DND-41 (cell line): ENCODE data around the gene PLPP3.

ENCODE experiments used
- EZH2 ChIP-seq: IDR thresholded peaks from 3 replicates; pipeline ENCODE4 v1.6.1; 2012; ENCODE audit warnings: borderline replicate concordance, low read depth, mild to moderate bottlenecking, moderate library complexity, low read length, inconsistent platforms; ENCODE audit not compliant: severe bottlenecking
- TF ChIP-seq, protein P1 (sequence below): IDR thresholded peaks from 2 replicates; pipeline ENCODE4 v1.5.1; 2012; ENCODE audit warnings: borderline replicate concordance, low read length, moderate library complexity, mild to moderate bottlenecking; ENCODE audit not compliant: poor library complexity, severe bottlenecking; ENCODE audit errors: extremely low read depth

DNA sequence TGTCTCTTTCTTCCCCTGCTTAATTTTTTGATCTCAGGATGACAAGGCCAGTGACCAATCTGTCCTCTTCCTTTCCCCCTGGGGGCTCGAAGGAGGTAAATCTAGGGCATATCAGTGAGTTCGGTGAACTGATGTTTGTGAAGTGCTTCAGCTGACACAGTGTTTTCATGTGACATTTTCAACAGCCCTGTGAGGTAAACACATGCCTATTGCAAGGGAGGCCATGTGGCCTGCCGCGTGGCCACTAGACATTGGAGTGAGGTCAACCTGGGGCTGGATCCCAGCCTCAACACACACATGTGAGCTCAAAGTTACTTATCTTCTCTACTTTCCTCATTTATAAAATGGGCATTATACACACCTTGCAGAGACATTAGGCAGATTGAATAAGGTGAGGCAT lies 126.3 kb downstream of the PLPP3 start:
- TF ChIP-seq, protein P1, sequence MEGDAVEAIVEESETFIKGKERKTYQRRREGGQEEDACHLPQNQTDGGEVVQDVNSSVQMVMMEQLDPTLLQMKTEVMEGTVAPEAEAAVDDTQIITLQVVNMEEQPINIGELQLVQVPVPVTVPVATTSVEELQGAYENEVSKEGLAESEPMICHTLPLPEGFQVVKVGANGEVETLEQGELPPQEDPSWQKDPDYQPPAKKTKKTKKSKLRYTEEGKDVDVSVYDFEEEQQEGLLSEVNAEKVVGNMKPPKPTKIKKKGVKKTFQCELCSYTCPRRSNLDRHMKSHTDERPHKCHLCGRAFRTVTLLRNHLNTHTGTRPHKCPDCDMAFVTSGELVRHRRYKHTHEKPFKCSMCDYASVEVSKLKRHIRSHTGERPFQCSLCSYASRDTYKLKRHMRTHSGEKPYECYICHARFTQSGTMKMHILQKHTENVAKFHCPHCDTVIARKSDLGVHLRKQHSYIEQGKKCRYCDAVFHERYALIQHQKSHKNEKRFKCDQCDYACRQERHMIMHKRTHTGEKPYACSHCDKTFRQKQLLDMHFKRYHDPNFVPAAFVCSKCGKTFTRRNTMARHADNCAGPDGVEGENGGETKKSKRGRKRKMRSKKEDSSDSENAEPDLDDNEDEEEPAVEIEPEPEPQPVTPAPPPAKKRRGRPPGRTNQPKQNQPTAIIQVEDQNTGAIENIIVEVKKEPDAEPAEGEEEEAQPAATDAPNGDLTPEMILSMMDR, result no peak
- TF ChIP-seq EZH2, result no peak
